H1 (cell line): ENCODE measurements around the gene SCN8A. TPM values are rescaled to one million over a fixed set of nuclear protein-coding genes. Genes with fewer than 3 reads are reported as not detected.

Experiments used
- CTCF ChIA-PET: fragments of 300-600 bp; sonication (Branson Sonifier 250); formaldehyde crosslinking; loops from one replicate; lab custom pipeline; 2021; ENCODE audit not compliant: partially characterized antibody; lab: Charles Lee
- POLR2A ChIA-PET: fragments of 300-600 bp; sonication (Branson Sonifier 250); formaldehyde crosslinking; loops from one replicate; lab custom pipeline; 2021; ENCODE audit warnings: inconsistent platforms; ENCODE audit not compliant: partially characterized antibody; lab: Charles Lee
- DNase-seq, 2 experiments: peaks; one replicate each; pipeline versions ENCODE4 v3.0.0 to v3.0.0-alpha.2; 2010 to 2022; ENCODE audit warnings: low spot score in 2 of 2, low read depth in 1 of 2, mixed read lengths in 1 of 2
- FAIRE-seq: peaks from 2 replicates; lab custom pipeline; 2011; peaks lifted over from hg19 to GRCh38; lab: Jason Lieb, UNC
- H2AFZ ChIP-seq: 2 replicates; pipeline ENCODE4 v1.8.1; 2012; ENCODE audit warnings: low read length, inconsistent platforms
- H2AK5ac ChIP-seq: 2 replicates; pipeline ENCODE4 v1.6.1; 2013; ENCODE audit warnings: low read depth, low read length
- H2BK120ac ChIP-seq: replicated peaks from 2 replicates; pipeline ENCODE3; 2013; ENCODE audit warnings: low read depth, low read length, inconsistent platforms
- H2BK12ac ChIP-seq: 2 replicates; pipeline ENCODE4 v1.6.1; 2013; ENCODE audit warnings: low read depth, low read length
- H2BK15ac ChIP-seq: 2 replicates; pipeline ENCODE4 v1.6.1; 2013; ENCODE audit warnings: low read length
- H2BK20ac ChIP-seq: 2 replicates; pipeline ENCODE4 v1.6.1; 2013; ENCODE audit warnings: low read length
- H2BK5ac ChIP-seq: 2 replicates; pipeline ENCODE4 v1.6.1; 2013; ENCODE audit warnings: low read depth, low read length
- H3K14ac ChIP-seq: 2 replicates; pipeline ENCODE4 v1.6.1; 2013; ENCODE audit warnings: inconsistent platforms; ENCODE audit not compliant: insufficient read length
- H3K18ac ChIP-seq: 2 replicates; pipeline ENCODE4 v1.6.1; 2013; ENCODE audit warnings: low read length; ENCODE audit errors: extremely low read depth
- H3K23ac ChIP-seq: 2 replicates; pipeline ENCODE4 v1.6.1; 2013; ENCODE audit warnings: inconsistent platforms; ENCODE audit not compliant: insufficient read length
- H3K23me2 ChIP-seq: 2 replicates; pipeline ENCODE4 v1.6.1; 2013; ENCODE audit warnings: low read depth, low read length
- H3K27ac ChIP-seq: 2 replicates; pipeline ENCODE4 v1.6.1; 2011; ENCODE audit warnings: low read depth, low read length, inconsistent platforms
- H3K27me3 ChIP-seq, 4 experiments: replicated peaks in 1 of 4; 1 replicate in 1 of 4; 2 replicates in 3 of 4; pipeline versions ENCODE4 v1.6.1 to v1.8.1; 2011 to 2013; ENCODE audit warnings: low read length in 3 of 4, mild to moderate bottlenecking in 3 of 4, inconsistent platforms in 2 of 4, mixed read lengths in 2 of 4, moderate library complexity in 1 of 4; ENCODE audit not compliant: control insufficient read depth in 3 of 4, insufficient read depth in 3 of 4; ENCODE audit errors: extremely low read depth in 1 of 4
- H3K36me3 ChIP-seq, 4 experiments: 2 replicates each; pipeline versions ENCODE4 v1.6.1 to v1.8.1; 2011 to 2013; ENCODE audit warnings: mild to moderate bottlenecking in 4 of 4, low read length in 3 of 4, moderate library complexity in 2 of 4, control low read depth in 1 of 4, inconsistent platforms in 1 of 4; ENCODE audit not compliant: insufficient read depth in 4 of 4, control insufficient read depth in 2 of 4
- H3K4ac ChIP-seq: replicated peaks from 2 replicates; pipeline ENCODE3; 2013; ENCODE audit warnings: low read length, low read depth, mixed read lengths, inconsistent platforms; ENCODE audit not compliant: insufficient read length
- H3K4me1 ChIP-seq, 4 experiments: replicated peaks in 1 of 4; 1 replicate in 1 of 4; 2 replicates in 3 of 4; pipeline versions ENCODE4 v1.6.1 to v1.8.1; 2011 to 2013; ENCODE audit warnings: low read length in 3 of 4, inconsistent platforms in 2 of 4, mixed read lengths in 1 of 4; ENCODE audit not compliant: insufficient read depth in 4 of 4, control insufficient read depth in 3 of 4
- H3K4me2 ChIP-seq, 2 experiments: 2 replicates each; pipeline versions ENCODE4 v1.6.1 to v1.8.1; 2011 to 2013; ENCODE audit warnings: low read depth in 2 of 2, low read length in 2 of 2, control low read depth in 1 of 2, inconsistent platforms in 1 of 2, mild to moderate bottlenecking in 1 of 2; ENCODE audit not compliant: insufficient read depth in 1 of 2
- H3K4me3 ChIP-seq, 4 experiments: fragments of 200-600, 300-600 bp in 1 of 4; sonication (generic), shearing (Covaris generic), sonication (Bioruptor Twin) in 1 of 4; 2 replicates each; pipeline versions ENCODE4 v1.5.1 to v1.8.1; 2011 to 2016; ENCODE audit warnings: low read length in 4 of 4, low read depth in 3 of 4, control low read depth in 2 of 4, inconsistent platforms in 2 of 4, mild to moderate bottlenecking in 2 of 4, mixed read lengths in 1 of 4, moderate library complexity in 1 of 4; ENCODE audit not compliant: insufficient read depth in 2 of 4; ENCODE audit errors: extremely low read depth in 1 of 4
- H3K56ac ChIP-seq: replicated peaks from 2 replicates; pipeline ENCODE3; 2013; ENCODE audit warnings: low read depth, mild to moderate bottlenecking, mixed read lengths, low read length, inconsistent platforms; ENCODE audit not compliant: insufficient read length
- H3K79me1 ChIP-seq: 2 replicates; pipeline ENCODE4 v1.6.1; 2013; ENCODE audit warnings: low read depth, low read length, control low read depth
- H3K79me2 ChIP-seq, 2 experiments: 2 replicates each; pipeline versions ENCODE4 v1.6.1 to v1.8.1; 2012 to 2013; ENCODE audit warnings: low read length in 2 of 2, mild to moderate bottlenecking in 2 of 2, inconsistent platforms in 1 of 2; ENCODE audit not compliant: insufficient read depth in 2 of 2, control insufficient read depth in 1 of 2
- H3K9ac ChIP-seq, 4 experiments: replicated peaks in 1 of 4; 1 replicate in 1 of 4; 2 replicates in 3 of 4; pipeline versions ENCODE4 v1.6.1 to v1.8.1; 2011 to 2013; ENCODE audit warnings: low read depth in 3 of 4, low read length in 3 of 4, control low read depth in 2 of 4, mild to moderate bottlenecking in 2 of 4, moderate library complexity in 2 of 4, inconsistent platforms in 1 of 4; ENCODE audit errors: extremely low read depth in 1 of 4
- H3K9me3 ChIP-seq, 2 experiments: 2 replicates each; pipeline versions ENCODE4 v1.6.1 to v1.8.1; 2012 to 2013; ENCODE audit warnings: mild to moderate bottlenecking in 2 of 2, moderate library complexity in 2 of 2, control low read depth in 1 of 2, inconsistent platforms in 1 of 2, low read depth in 1 of 2, low read length in 1 of 2, mixed read lengths in 1 of 2; ENCODE audit not compliant: insufficient read depth in 2 of 2
- H4K20me1 ChIP-seq, 2 experiments: replicated peaks in 1 of 2; 2 replicates each; pipeline versions ENCODE3 to v1.8.1; 2011 to 2013; ENCODE audit warnings: inconsistent platforms in 2 of 2, low read length in 2 of 2, mild to moderate bottlenecking in 1 of 2; ENCODE audit not compliant: insufficient read depth in 2 of 2, control insufficient read depth in 1 of 2
- H4K5ac ChIP-seq: 2 replicates; pipeline ENCODE4 v1.6.1; 2013; ENCODE audit warnings: low read length, low read depth, mixed read lengths, inconsistent platforms; ENCODE audit not compliant: insufficient read length
- H4K8ac ChIP-seq: 2 replicates; pipeline ENCODE4 v1.8.0; 2013; ENCODE audit warnings: mild to moderate bottlenecking, moderate library complexity, low read length, inconsistent platforms; ENCODE audit not compliant: insufficient read depth; ENCODE audit errors: extremely low read depth
- H4K91ac ChIP-seq: replicated peaks from 2 replicates; pipeline ENCODE3; 2013; ENCODE audit warnings: low read length, mixed read lengths, inconsistent platforms; ENCODE audit not compliant: insufficient read length
- CTCF ChIP-seq, 3 experiments: IDR thresholded peaks; 1 replicate in 2 of 3; 2 replicates in 1 of 3; pipeline versions ENCODE4 v1.5.1 to v1.6.1; 2011; ENCODE audit warnings: low read length in 3 of 3, mild to moderate bottlenecking in 3 of 3, inconsistent platforms in 2 of 3, low read depth in 1 of 3, moderate library complexity in 1 of 3; ENCODE audit not compliant: insufficient read depth in 1 of 3; ENCODE audit errors: control extremely low read depth in 1 of 3
- EZH2 ChIP-seq: fragments of 200-600 bp; sonication (generic); IDR thresholded peaks from 2 replicates; pipeline ENCODE4 v1.7.1; 2012; ENCODE audit warnings: low read depth, mild to moderate bottlenecking, moderate library complexity, low read length, inconsistent platforms; ENCODE audit not compliant: severe bottlenecking
- RAD21 ChIP-seq, 2 experiments: IDR thresholded peaks in 1 of 2; conservative IDR thresholded peaks in 1 of 2; 2 replicates each; pipeline ENCODE4 v1.6.1; 2011; ENCODE audit warnings: low read depth in 2 of 2, low read length in 2 of 2, improper control_type of control experiment in 1 of 2, inconsistent platforms in 1 of 2, mild to moderate bottlenecking in 1 of 2, moderate library complexity in 1 of 2
- RBBP5 ChIP-seq: IDR thresholded peaks from 2 replicates; pipeline ENCODE4 v1.7.1; 2012; ENCODE audit warnings: low read depth, mild to moderate bottlenecking, inconsistent platforms, low read length, moderate library complexity, borderline replicate concordance
- WGBS, 2 experiments: shearing (Covaris generic) in 1 of 2; methylation state at CpG; one replicate each; pipeline versions ENCODE4 v1.1.6 to v1.1.7; 2013 to 2015; ENCODE audit warnings: low lambda C conversion rate in 2 of 2, mixed read lengths in 2 of 2, inconsistent platforms in 1 of 2, low coverage in 1 of 2, missing lambda C conversion rate in 1 of 2; ENCODE audit not compliant: insufficient replicate concordance in 2 of 2, insufficient coverage in 1 of 2, insufficient read length in 1 of 2; ENCODE audit errors: extremely low coverage in 1 of 2, missing lambda C conversion rate in 1 of 2; 5-methylcytosine and 5-hydroxymethylcytosine counted together
- polyA plus RNA-seq, 7 experiments: library from polyadenylated mRNA; depleted of rRNA in 3 of 7; stranded (reverse) in 5 of 7; unstranded in 2 of 7; fragments of >200 nt in 5 of 7; fragments of 200-250 nt in 2 of 7; gene quantifications; 1 replicate in 5 of 7; 2 replicates in 1 of 7; 4 replicates in 1 of 7; pipeline versions ENCODE4 v1.2.1 to v1.2.3, GENCODE V29; 2011 to 2013; ENCODE audit warnings: missing spikeins in 2 of 7, mixed read lengths in 2 of 7
- total RNA-seq: library from RNA; stranded (reverse); fragmentation: NEBNext Ultra II Directional; extraction: Animal tissue kit (Norgen Biotek cat#: 25700); gene quantifications from 2 replicates; pipeline ENCODE4 v1.2.1, GENCODE V29; 2021

SCN8A gene
- total and polyA plus RNA-seq, 2 of the 8 experiments (the other 6 are each of a cell fraction or from before 2014, with no cell fraction given): 6.3 to 10.7 TPM

- ChIA-PET POLR2A (interaction anchor here (1.3 to 2.3 kb wide), 8 partner anchors 8 to 48 kb away, joined by 3 to 9 read pairs (median 4); no protein-coding TSS in a partner anchor), CTCF (interaction anchor here (0.6 to 5.3 kb wide), 40 partner anchors 8 to 402 kb away, joined by 3 to 106 read pairs (median 5); partner anchors contain the start of genes ANKRD33, SCN8A and SLC4A8)
- H4K91ac ChIP-seq: no peak overlapping the region
- FAIRE-seq (peak; percentile 83), DNase-seq (no peak)
- H3K9ac ChIP-seq: no peak overlapping the region
- H3K18ac ChIP-seq: no peak overlapping the region; the same call in 1 of the 2 replicates
- peaks cover 0 to 18% (median 13%) of the 10 kb centered on the region in 4 experiments; a peak in 5 of 7 replicates for H3K27me3 ChIP-seq
- 0 out of 2 replicates have a peak overlapping the region, but pooled peaks have one; percentile 11 for H2BK15ac ChIP-seq
- peaks cover 6 to 29% (median 22%) of the 10 kb centered on the region in 4 experiments for H3K4me1 ChIP-seq
- H3K36me3 ChIP-seq: no peaks in the 10 kb centered on the region; a peak in 1 of 8 replicates
- peaks cover 10% of the 10 kb centered on the region; the same call in 1 of the 2 replicates for H3K23me2 ChIP-seq
- no peaks in the 10 kb centered on the region for H3K79me2 ChIP-seq
- H3K4me2 ChIP-seq: no peak overlapping the region
- no peak overlapping the region for H2AK5ac ChIP-seq
- peak overlapping the region; percentile 60; the same call in 1 of the 2 replicates for H2BK12ac ChIP-seq
- no peak overlapping the region for H4K8ac ChIP-seq
- no peaks in the 10 kb centered on the region; the same call in 1 of the 2 replicates for H3K79me1 ChIP-seq
- no peak overlapping the region for H3K4me3 ChIP-seq
- no peak overlapping the region for H2AFZ ChIP-seq
- H2BK20ac ChIP-seq: peak overlapping the region; percentile 80; the same call in 1 of the 2 replicates
- no peak overlapping the region for H2BK5ac ChIP-seq
- 35% methylated on average over 6 of the region's 6 CpGs; no CpG with 5 or more reads in 1 of the 2 experiments for WGBS, 2 experiments
- no peak for TF ChIP-seq EZH2
- peak; percentile 34 to 75 (median 67) for TF ChIP-seq CTCF (IDR thresholded peaks at IDR 0.05; ENCODE audit: control extremely low read depth in 1 of 3, insufficient read depth in 1 of 3, low read depth in 1 of 3, low read length in 3 of 3)
- TF ChIP-seq RAD21 (IDR thresholded peaks at IDR 0.05 in 1 of 2, conservative IDR thresholded peaks at IDR 0.05 in 1 of 2; ENCODE audit: low read depth in 2 of 2, low read length in 2 of 2): peak; percentile 74 to 76
- no peak for TF ChIP-seq RBBP5
- no peak overlapping the region for H3K56ac ChIP-seq
- H3K14ac ChIP-seq: no peak overlapping the region
- H3K9me3 ChIP-seq: no peaks in the 10 kb centered on the region
- peaks cover 0 to 9% of the 10 kb centered on the region in 2 experiments for H4K20me1 ChIP-seq
- no peak overlapping the region for H2BK120ac ChIP-seq
- H4K5ac ChIP-seq: no peak overlapping the region
- no peak overlapping the region for H3K4ac ChIP-seq
- no peak overlapping the region for H3K27ac ChIP-seq
- no peak overlapping the region for H3K23ac ChIP-seq
These were observed 233.0 kb downstream of the SCN8A start for GRCh38 chr12:51823875-51824565.
